Right kidney (tissue), 1 donor: Measurements from ENCODE around the gene OSBPL3.

Experiments used
- DNase-seq: peaks from one replicate; pipeline ENCODE4 v3.0.0-alpha.2; 2016

OSBPL3 gene

DNA sequence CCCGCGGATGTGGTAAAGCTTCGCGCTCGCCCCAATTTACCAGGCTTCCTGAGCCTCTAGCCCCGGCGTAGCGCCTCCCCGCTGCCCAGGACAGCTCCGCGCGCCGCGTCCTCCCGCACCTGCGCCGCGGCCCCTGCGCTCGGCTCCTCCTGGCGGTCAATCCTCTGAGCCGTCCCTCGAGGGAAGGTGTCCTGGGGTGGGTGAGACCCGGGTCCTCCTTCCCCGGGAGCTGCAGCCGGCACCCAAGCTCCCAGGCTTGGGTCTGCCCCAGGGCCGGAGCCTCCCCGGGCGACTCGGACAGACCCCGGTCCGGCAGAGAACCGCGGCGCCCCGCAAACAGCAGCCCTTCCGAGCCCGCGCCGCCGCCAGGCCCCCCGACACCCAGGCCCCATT, 512 bp downstream of the OSBPL3 start:
- DNase-seq, result peak; percentile 87

DNA sequence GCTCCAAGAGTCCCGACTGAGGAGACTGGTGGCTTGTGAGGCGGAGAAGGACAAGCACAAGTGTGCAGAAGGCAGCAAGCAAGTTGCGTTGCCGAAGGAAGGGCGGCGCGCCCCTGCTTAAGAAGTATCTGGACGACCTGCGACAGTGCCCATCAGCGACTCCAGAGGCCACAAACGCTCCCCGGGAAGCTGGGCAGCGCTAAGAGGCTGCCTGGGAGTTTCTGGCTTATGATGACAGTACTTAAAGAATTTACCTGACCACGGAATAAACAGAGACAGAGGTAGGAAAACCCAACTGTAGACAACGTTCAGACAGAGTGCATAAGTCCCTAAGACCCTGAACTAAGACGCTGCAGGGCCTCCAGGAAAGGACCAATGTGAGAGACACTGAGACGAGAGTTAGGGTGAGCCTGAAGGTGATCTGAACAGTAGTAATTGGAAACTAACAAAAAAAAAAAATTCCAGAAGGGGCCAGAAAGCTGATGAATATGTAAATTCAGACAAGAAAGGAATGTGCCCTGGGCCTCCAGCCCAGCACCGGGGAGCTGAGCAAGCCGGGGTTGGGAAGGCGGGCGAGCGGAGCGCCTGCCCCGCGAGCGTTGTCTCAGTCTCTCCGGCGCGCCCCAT, 1.0 kb downstream of the OSBPL3 start:
- no peak for DNase-seq

DNA sequence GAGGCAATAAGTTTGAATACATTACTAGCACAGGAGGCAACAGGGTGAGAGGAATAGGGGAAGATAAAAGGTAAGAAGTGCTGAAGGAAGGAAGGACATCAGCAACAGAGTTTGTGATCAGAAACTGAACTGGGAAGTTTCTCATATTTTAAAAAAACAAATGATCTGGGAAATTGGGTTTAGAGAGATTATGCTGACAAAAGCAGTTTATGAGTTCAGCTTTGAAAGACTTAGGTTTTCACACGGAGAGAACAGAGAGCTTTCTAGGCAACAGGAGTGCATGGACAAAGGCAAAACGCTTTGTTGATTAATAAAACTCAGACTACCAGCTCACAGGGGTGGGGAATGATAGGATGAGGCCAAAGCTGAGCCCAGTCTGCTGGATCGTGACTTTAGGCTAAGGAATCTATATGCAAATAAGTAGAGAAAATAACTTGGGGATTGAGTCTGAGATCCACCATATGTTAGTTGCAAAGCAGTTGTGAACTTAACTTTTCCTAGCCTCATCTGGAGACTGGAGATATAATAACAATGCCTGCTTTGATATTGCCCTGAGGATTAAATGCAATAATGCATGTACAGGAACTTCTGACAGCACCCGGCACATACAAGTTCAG, 4.2 kb downstream of the OSBPL3 start:
- DNase-seq, result no peak

DNA sequence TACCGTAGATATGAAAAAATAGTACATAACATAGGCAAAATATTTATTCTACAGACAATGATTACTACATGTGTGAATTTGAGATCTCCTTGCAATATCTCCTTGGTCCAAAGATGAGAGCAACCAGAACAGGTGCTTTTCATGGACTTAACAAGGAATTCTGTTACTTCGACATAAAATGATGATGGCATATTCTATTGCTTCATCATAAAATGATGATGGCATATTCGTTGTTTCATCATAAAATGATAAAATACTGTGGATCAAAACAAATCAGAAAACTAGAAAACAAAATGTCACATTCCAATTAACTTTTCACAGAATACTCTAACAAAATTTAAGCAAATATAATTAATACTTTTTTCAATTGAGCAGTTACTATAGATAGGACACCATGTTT, 4.8 kb downstream of the OSBPL3 start:
- no peak for DNase-seq

DNA sequence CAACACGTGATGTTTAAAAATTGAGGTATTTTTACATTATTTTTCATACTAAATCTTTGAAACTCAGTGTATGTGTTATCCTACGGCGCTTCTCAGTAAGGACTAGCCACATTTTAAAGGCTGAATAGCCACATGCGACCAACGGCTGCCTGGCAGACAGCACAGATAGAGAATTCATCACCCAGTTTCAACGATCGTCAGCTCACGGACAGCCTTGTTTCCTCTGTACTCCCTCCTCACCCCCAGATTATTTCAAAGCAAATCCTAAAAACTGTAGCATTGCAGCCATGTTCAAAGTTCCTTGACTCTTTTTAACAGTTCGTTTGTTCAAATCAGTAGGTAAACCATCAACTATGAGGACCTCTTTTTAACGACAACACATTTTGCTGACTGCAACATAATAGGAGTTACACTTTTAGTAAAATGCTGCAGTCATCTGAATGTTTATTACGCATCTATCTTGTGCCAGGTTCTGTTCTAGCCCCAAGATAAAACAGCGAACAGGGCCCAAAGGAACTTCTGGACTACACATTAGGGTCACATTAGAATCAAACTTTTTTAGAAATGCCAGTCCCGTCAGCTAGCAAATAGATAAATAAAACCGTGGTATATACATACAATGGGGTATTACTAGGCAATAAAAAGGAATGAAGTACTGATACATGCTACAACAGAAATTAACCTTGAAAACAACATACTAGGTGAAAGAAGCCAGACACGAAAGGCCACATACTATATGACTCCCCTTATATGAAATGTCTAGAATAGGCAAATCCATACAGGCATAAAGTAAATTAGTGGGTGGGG, 5.7 kb downstream of the OSBPL3 start:
- no peak for DNase-seq

DNA sequence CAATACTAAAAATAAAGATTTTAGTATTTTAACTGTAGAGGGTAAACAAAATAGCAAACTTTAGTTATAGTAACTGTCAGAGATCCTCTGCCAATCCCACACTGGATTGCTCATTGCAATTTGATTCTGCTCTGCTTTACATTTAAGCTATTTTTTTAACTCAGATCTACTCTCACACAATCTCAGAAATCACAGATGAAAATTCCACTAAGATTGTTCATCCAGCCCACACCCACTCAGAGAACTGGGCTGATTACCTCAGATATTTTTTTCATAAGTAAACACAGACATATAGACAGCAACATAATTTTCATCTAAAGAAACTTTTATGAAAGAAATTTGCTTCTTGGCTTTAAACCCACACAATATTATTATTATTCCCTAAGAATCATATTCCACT, 7.0 kb downstream of the OSBPL3 start:
- no peak for DNase-seq

DNA sequence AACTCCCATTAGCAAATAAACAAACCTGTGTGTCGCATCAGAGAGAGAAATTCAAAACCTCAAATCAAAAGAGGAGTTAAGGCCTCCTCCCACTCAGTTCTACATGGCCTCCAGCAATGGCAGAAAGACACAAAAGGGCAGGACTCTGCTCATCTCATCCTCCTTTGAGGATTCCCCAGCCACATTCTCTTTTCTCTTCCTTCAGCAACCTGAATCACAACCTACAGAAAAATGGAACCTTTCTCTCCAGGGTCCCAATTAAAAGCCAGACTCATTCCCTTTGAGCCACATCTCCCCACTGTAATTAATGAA, 7.9 kb downstream of the OSBPL3 start:
- no peak for DNase-seq

DNA sequence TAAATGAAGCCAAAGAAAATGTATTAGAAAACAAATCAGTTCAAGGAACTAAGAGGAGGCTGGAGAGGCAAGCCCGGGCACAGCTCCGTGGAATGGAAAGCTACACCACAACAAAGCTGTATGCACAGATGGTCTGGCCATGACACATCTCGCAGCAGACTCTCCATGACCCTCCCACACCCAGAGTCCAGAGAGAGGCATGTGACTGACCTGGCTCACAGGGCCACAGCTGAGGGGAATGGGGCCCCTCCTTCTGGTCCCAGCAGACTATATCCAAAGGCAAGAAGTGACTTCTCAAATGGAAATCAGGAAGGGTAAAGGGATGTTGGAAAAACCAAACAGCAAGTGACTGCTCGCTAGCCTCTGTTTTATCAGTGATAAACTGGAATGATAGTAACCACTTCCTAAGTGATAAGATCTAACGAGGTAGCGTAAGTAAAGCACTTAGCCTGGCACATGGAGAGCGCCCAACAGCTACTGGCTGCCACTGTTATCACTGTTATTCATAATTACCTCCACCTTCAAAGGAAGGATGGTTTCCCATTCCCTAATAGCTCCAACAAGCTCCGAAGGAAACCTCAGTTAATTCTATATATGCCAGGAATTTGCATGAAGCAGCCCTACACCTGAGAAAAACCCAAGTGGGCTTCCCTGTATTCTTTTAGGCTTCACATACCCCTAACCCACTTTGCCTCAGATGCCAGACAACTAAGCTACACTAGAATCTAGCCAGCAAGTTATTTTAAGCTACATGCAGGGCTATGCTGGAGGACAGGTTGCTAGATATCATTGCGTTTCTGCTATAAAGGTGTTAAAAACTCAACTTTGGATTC, 8.4 kb downstream of the OSBPL3 start:
- no peak for DNase-seq

DNA sequence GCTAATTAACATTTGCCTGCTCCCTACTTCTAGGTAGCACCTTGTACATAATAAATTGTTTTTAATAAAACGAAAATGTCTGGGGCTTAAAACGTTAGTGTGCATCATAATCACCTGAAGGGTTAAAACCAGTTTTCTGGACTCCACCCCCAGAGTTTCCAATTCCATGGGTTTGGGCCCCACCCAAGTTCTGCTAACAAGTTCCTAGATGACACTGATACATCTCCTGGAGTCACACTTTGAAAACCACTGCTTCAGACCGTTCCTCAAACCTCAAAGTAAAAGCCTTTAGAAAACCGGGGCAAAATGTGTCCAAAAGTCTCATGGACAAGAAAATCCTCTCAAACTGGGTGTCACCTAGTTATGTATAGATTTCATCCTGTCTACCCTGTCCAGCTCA, 9.3 kb downstream of the OSBPL3 start:
- no peak for DNase-seq

DNA sequence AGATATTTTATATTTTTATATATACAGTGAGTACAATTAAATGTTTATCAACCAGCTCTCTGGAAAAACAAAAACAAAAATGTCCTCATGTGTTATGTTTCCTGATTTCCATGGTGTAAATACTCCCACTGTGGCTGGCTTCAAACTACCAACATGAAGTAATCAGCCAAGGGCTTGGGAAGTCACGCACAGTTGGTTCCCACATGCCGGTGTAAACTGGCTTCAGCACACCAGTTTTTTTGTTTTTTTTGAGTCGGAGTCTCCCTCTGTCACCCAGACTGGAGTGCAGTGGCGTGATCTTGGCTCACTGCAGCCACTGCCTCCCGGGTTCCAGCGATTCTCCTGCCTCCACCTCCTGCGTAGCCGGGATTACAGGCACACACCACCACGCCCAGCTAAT, 11.8 kb downstream of the OSBPL3 start:
- no peak for DNase-seq

DNA sequence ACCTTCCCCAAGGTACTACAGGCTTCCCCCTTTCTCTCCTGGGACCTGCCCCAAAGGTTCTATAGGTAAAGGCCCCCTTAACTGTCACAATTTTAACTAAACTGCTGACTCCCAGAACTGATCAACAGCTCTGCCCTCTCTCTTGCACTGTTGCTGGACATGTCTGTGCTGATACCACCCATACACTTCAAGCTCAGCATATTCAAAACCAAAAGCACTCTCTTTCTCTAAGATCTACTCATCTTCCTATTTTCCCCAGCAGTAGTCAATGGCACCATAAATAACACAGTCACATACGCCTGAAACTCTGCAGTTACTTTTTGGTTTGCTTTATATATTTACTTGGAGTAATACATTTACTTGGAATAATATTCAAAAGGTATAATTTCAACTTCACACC, 12.3 kb downstream of the OSBPL3 start:
- no peak for DNase-seq

DNA sequence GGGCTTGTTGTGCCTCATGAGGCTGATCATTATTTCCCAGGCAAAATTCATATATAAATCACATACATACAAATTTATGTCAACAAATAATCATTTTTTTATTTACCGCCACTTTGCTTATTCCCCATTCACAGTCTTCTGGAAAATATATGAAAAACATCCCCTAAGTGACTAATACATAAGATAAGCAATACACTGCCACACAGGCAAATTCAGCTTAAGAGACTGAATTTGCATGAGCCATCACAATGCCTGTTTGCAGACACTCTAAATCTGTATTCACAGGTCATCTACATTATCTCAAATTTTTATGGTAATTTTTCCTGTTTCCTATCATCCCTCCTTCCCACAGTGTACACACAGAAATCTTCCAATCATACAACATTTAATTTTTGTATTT, 13.2 kb downstream of the OSBPL3 start:
- DNase-seq, result no peak

DNA sequence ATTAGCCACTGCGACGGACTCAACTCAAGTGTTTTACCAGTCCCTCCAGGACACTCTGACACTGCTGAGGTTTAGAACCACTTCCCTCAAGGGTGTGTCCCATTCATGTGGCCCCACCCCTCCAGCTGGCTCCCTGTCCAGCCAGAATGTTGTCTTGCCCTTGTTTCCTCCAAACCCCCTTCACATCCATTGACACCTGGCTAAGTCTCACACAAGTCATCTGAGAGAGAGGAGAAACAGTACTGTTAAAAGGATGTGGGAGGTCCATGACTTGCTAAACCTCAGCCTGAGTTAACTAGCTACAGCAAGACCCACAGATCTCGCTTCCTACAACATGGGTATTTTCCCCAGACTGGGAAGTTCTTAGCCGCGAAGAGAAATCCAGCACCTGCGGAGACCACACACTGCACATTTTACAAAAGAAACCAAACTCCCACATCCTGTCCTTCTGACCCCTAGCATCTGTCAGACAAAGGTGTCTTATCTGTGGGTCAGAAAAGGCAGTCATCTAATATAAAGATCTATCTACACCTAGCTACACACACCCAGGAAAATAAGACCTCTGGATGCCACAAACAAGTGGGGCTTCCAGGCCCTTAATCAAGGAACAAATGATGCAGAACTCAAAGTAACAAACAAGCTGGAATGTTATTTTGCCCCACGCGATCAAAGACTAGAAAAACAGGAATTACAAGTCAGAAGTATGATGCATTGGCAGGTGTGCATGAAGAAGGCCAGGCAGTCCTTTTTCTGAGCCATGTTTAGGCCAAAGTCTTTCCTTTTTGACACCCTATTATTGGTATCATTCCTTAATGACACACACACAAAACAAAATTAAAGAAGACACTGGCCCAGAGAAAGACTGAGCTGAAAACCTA, 13.9 kb downstream of the OSBPL3 start:
- peak; percentile 27 for DNase-seq

DNA sequence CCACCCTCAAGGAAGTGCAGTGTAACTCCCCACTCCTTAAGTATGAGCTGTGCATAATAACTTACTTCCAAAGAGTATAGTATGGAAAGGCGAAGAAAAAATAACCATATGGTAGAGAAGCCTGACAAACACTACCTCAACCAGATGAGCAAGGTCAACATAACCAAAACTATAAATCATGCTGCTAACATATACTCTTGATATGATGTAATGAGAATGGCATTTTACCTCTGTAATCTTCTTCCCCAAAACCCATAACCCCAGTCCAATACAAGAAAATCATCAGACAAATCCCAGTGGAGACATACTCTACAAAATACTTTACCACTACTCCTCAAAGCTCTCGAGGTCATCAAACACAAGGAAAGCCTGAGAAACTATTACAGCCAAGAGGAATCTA, 15.8 kb downstream of the OSBPL3 start:
- no peak for DNase-seq

DNA sequence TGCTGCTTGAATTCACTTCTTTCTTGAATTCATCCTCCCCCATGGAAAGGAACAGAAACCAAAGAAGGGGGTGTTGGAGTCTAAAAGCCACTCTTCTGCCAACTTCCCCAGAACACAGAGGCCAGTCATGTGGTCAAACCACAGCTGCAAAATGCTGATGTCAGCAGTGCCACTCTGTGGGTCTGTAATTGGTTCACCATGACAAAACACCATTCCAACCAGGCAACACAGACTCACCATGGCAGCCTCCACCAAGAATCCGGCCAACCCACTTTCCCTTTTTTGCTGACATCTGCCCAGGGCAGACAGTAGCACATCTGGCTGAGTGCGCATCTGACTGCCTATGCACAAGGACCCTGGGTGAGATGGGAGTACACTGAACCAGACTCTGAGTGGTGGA, 16.8 kb downstream of the OSBPL3 start:
- no peak for DNase-seq

DNA sequence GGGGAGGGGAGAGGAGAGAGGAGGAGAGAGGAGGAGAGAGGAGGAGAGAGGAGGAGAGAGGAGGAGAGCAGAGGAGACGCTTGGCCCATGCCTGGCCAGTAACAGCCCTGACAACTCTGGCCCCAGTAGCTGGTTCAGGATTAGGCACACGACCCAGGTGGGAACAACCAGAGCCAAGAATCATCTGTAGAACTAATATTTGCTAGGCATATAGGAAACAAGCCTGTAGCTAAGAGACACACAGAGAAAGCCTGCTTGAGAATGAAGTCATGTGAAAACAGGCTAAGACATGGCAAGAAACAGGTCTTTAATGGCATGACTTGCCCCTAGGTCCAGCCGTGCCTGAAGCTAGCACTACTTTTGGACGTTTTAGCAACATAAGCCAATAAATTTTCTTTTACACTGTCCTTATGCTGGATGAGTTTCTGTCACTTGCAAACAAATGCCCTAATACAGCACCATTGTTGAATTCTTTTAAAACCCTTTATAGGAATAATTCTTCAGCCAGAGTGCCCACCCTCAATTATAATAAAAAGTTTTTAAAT, 17.5 kb downstream of the OSBPL3 start:
- DNase-seq, result no peak

DNA sequence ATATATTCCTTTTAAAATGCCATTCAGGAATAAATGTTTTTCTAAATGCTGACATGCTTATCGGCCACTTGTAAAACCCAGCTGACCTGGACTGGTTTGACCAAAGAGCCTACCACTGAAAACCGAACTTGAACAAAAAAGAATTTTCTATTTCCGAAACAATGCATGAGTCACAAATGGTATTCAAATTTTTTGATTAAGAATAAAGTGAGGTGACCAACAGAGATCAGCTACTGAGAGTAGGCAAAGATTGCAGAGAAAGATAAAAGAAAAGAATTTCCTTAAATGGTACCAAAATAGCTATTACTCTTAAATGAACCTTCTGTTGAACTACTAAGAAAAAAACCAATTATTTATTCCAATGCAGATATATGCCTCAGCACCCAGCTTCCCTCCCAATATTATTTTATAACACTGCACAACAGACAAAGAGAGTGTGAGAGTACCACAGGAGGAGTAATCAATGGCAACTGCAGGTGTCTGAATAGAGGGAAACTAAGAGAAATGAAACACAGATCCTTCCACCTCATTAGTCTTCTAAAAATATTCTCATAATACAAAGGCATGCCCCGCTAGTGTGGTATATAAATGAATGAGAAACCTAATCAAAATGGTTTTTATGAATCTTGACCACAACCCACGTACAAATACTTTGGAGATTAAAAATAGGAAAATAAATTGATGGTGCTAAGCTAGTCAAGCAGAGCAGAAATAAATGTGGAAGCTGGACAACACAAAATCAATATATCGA, 20.1 kb downstream of the OSBPL3 start:
- no peak for DNase-seq

DNA sequence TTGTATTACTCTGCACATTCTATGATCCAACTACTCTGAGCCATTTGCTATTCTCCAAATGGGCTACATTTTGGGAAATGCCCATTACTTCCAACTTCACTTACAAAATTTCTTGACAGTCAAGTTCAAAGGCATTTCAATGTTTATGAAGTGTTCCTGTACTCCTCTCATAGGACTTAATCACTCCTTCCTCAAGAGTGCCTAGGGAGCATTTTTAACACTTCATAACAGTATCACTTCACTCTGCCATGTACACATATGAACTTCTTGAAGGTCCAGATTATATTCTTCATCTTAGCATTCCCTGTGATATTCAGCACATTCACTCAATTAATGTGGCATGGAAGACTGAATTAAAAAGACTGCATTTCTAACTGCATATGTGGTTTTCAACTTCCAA, 21.6 kb downstream of the OSBPL3 start:
- no peak for DNase-seq

DNA sequence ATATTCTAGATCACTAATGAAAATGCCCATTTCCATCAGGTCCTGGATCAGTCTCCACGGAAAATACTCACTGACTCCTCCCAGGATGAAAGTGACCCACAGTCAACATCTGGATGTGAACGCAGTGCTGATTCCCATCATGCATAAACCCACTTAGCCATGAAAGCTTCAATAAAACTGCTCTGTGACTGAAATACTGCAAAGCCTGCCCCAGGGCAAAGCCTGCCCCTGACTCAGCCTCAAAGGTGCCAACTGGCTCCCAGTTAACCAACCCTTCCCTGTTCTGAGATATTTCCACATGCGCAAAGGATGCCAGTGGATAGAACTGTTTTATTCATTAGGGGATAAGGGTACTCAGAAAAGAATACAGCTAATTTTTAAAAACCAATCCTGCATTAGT, 24.0 kb downstream of the OSBPL3 start:
- no peak for DNase-seq

DNA sequence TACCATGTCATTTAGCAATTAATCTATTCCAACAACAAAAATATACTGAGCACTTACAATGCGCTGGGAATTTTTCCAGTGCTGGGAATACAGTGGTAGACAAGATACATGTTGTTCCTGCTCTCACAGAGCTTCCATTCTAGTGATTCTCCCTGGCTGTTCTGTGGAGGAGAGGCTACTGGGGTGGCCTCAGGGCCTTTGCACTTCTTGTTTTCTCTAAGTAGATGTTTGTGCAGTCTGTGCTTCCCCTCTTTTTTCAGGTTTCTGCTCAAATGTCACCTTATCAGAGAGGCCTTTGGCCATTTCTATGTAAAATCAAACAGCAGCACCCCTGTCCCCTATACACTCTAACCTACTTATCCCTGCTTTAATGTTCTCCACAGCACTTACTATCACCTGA, 24.7 kb downstream of the OSBPL3 start:
- DNase-seq, result no peak

DNA sequence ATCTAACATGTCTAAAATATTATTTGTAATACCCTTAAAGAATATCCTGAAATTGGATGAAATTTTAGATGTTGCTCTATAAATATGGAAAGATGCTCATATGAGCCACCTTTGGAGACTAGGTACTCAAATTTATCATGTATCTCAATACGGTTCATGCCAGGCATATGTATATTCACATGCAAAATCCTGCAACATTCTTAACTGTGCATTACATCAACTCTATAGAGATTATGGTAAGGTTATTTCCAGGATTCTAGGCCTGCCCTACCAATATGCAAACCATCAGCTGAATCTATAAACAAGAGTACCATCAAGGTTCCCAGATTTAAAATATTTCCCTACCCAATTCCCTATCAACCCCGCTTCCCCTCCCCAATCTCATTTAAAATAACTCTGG, 27.5 kb downstream of the OSBPL3 start:
- no peak for DNase-seq
